ENCODE data around the gene HOPX.
"Not testable (repeated sequence)": the region's sequence is repeated elsewhere in the genome, so short reads cannot be mapped to it uniquely, and the experiment has no call there.

Gene HOPX

DNA sequence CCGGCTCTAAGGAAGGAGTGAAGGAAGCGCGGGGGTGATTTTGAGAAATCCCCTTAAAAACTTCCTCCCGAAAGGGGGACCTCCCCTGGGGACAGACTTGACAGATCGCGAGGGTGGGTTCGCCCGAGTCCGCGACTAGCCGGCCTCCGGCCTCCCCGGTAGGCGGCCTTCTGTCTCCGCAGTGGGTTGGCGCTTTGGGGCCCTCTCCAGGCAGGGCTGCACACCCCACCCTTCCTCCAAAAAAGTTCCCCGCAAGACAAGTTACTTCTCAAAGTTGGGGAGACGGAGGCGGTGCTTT is 24.8 kb downstream of the HOPX start:
- peak in 9 of 10 donors; percentile 15 to 88 (median 40) for DNase-seq
- intact Hi-C loops (cut with DNase I), result loop anchor here (10.0 kb wide), 1 partner anchor 149 kb away; no protein-coding TSS in a partner anchor

DNA sequence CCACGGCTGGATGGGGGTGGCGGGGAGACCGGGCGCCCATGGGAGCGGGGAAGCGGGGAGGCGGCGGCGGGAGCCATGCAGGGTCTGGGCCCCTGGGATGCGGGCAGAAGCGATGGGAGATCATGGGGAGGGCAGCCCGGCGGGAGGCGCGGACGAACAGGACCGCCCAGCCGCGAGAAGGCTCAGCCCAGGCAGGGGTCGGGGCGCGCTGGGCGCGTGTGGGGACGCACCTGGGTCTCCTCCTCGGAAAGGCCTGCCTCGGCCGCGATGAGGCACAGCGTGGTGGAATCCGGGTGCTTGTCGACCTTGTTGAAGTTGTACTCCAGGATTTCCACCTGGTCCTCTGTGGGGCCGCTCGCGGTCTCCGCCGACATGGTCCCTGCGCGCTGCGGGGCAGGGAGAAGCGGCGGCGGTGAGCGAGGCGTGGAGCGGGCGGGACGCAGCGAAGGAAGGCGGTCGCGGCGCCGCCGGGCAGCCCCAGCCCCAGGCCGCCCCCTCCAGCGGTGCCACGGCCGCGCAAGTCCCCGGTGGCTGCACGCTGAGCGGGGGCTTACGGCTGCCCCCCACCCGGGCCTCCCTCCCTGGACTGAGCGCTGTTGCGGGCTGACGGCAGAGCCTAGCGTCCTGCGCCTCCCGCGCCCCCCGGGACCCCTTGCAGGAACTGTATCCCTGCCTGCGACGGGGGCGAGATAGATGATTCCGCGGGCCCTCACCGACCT is 25.3 kb downstream of the HOPX start:
- peak in 8 of 10 donors; percentile 17 to 89 (median 34) for DNase-seq

DNA sequence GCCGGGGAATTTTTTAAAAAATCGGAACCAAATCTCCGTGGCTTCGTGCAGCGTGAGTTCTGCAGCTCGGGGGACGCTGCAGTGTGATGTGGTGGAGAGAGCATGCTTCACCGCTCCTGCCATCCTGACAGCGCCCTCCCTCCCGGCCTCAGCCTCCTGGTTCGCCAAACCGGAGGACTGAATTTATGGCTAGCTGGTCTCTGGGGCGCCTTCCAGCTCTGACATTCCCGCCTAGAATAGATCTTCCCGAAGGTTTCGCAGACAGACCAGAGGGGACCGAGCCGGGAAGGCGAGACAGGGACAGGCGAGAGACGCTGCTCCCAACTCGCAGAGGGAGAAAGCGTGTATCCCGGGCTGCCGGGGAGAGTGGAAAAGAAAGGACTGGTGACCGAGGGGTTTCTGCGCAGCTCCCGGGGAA is 25.9 kb downstream of the HOPX start:
- DNase-seq, result peak in 9 of 10 donors; percentile 28 to 94 (median 60)
- intact Hi-C loops (cut with DNase I), result loop anchor here (10.0 kb wide), 1 partner anchor 150 kb away; no protein-coding TSS in a partner anchor

More for the DNA sequence above, 25.3 kb downstream of the HOPX start:
- intact Hi-C loops (cut with DNase I), result loop anchor here (10.0 kb wide), 1 partner anchor 149 kb away; no protein-coding TSS in a partner anchor

DNA sequence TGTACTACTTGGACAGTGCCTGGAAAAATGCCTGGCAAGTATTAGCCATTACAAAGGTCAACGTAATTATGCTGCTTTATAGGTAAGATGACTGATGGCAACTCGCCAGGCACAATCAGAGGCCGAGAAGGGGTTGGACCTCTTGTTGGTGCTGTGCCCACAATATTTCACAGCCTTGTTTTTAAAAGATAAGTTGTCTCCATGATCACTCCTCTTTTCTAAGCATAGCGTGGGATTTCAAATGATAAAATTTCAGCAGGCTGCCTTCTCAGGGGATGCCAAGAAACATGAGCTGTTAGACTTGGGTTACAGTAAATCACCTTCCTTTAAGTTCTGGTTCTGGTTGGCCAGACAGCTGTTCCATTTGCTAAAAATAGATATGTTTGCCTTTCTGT is 26.9 kb downstream of the HOPX start:
- intact Hi-C loops (cut with DNase I), result loop anchor here (10.0 kb wide), 1 partner anchor 151 kb away; no protein-coding TSS in a partner anchor
- DNase-seq, result no peak

DNA sequence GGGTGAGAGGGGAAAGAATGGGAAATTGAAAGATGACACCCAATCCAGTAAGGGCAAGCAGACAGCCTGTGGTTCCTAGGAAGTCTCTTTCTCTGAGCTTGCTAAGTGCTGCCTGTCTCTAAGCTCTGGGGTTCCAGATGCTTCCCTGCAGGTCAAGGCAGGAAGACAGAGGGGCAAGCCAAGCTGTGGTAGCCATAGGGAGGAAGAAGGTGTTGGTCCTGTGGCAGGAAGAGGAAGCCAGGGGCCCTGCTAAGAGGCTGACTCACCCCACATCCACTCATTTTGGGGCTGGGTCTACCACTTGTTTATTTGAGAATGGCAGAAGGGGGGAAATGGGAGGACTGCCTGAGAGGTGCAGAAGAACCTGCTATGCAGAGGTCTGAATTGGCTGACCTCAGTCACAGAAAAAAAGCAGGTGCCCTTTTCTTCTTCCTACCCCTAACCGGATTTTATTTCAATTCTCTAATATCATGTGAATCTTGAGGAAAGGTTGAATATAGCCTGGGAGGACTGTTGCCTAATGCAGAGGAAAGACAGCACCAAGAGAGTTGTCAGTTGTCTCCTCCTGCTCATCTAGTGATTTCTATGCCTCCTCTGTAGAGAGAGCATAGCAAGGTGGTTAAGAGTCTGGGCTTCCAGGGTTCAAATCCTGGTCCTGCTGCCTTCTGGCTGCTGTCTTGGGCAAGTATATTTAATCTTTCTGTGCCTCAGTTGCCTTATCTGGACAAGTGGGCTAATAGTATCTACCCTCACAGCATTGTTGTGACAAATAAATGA is 27.4 kb downstream of the HOPX start:
- intact Hi-C loops (cut with DNase I), result loop anchor here (10.0 kb wide), 1 partner anchor 151 kb away; no protein-coding TSS in a partner anchor
- no peak for DNase-seq

DNA sequence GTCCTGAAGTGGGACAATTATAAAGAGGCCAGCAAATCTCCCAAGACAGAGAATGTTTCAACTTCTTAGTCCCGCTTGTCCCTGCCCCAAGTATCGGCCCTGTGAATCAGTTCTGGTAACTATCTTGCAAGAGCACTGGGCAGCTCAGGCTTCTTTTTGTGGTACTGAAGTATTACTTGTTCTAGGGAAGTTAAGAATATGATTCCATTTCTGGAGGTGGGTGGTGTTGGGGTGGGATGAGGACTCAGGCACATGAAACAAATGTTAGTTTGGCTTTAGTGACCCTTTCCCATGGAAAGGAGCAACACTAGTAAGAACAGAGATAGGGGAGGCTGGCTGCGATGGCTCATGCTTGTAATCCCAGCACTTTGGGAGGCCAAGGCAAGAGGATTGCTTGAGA is 28.9 kb downstream of the HOPX start:
- no peak for DNase-seq
- intact Hi-C loops (cut with DNase I), result loop anchor here (10.0 kb wide), 1 partner anchor 153 kb away; no protein-coding TSS in a partner anchor

DNA sequence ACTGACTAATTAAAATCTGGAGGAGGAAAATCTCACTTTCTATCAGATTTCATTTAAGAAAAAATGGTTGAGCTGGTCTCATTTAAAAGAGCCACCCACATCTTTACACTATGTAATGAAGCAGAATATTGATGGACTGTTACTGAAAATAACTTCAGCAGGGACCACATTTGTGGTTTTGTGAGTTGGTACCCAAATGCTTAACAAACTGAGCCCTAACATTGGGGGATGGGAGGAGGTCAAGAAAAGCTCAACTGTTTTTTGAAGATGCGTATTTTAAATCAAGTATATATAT is 30.1 kb downstream of the HOPX start:
- intact Hi-C loops (cut with DNase I), result loop anchor here (10.0 kb wide), 1 partner anchor 154 kb away; no protein-coding TSS in a partner anchor
- no peak for DNase-seq

DNA sequence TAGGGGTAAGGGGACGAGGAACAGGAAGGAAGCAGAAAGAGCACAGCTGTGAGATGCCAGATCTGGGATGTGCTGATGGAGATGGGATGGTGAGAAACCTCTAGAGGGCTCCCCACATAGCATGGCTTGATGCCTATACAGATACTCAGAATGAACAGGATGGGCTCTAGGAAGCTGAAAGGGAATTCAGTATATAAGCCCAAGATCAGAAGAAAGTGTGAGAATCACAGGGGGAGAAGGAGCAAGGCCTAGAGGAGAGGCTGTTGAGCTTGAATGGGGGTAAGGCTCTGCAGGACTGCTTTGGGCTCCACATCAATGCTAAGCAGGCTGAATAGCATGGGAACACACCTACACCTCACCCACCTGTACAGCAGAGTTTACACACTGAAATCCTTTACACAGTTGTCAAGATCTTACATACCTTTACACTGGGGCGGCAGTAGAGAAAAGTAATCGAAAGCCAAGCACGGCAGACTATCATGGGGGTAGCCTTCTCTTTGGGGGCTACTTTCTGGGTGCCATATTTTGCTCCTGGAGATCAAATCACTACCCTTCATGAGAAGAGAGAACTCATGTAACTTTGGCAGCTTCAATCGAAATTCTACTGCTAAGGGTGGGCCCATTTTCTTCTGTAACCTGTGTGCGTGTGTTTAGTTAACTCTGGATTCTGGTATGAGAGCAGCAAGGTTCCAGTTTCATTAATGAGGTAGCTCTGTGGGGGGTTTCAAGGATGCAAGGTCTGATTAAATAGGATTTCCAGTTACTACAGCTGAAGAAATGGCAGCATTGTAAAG is 30.6 kb downstream of the HOPX start:
- DNase-seq, result no peak
- intact Hi-C loops (cut with DNase I), result loop anchor here (10.0 kb wide), 1 partner anchor 154 kb away; no protein-coding TSS in a partner anchor

DNA sequence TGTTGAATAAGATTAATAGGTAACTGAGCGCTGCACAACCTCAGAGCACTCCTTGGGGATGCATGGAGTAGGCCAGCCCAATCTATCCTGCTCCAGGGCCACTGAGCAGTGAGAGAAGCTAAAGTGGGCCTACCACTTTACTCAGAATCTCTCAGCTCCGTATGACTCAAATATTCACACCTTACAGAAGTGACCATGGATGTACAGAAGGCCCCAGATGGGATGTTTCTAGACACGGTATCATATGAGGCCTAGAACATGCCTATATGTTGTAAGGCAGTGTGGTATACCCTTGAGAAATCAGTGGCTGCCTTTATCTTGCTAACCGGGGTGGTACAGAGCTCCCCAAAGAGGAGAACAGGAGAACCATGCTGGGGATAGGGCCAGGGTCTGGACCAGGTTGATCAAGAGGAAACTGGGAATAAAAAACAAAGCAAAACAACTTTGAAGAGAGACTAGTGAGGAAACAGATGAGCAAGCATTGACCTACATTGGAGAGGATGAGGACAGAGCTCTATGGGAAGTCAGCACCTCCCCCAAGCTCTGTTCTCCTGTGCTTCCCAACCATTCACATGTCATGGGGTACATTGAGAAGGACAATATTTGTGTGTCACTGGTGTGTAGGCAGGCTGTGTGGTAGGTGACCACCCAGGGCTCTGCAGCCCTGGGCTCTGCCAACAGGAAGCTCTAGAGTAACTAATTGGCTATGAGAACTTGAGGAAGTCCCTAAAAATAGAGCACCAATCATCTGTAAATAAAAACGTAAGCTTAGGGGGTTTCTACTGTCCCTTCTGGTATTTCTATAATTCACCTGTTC is 31.4 kb downstream of the HOPX start:
- DNase-seq, result no peak
- intact Hi-C loops (cut with DNase I), result loop anchor here (10.0 kb wide), 1 partner anchor 155 kb away; no protein-coding TSS in a partner anchor

DNA sequence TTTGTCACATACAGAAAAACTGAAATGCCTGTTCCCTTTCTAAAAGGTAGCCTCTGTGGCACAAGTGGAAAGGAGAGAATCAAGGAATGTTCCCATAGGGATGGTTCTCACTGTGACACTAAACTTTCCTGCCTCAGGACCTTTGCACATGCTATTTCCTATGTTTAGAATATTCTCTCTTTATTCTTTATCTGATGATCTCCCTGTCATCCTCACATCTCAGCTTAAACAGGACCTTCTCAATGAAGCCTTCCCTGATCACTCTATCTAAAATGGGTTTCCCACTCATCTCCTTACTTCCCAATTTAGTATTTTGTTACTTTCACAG is 32.3 kb downstream of the HOPX start:
- intact Hi-C loops (cut with DNase I), result no loop called here
- DNase-seq, result no peak

DNA sequence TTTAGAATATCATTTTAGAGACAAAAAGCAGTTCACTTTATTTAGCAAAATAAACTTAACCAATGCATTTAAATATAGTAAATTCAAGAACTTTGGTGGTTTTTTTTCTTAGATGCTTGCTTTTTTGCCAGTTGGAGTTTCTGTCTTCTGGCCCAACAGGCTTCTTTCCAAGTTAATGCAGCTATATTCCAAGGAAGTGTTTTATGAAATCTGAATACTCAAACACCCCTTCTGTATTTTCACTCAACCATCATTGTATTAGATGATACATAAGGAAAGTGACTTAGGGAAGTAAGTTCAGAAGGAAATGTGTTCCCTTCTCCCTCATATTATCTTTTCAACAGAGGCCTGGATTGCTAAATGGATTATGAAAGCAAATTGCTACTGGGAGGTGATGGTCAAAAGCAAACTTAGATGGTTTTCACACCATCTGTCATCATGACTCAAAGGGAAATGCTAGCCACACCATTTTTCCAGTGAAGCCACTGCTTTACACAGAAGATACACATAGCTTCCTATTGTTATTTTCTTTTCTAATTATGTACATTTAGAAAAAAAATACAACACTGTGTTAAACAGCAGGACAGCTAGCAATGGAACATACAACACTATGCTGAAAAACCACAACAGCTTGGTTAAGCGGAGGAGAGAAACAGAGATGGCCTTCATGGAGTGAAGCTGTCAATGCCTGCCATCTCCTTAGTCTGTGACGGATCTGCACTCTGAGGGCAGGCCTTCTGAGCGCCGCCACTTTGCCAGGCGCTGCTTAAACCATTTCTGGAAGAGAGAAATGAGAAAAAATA is 32.9 kb downstream of the HOPX start:
- intact Hi-C loops (cut with DNase I), result no loop called here
- DNase-seq, result no peak

DNA sequence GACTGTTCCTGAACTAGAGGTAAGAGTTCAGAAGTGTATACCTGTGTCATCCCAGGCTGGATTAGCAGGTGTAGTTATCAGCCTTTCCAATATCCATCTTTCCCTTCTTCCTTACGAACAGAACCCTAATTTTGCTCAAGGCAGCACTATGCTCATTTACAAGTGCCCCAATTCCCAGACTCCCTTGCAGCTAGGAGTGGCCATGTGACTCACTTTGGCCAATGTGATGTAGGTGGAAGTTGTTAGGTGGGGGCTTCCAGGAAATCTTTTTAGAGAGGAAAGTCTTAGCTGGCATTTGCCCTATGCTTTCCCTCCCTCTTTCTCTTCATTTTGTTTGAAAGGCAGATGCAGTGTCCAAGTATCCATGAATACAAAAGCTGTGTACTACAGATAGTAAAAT is 34.8 kb downstream of the HOPX start:
- intact Hi-C loops (cut with DNase I), result no loop called here

DNA sequence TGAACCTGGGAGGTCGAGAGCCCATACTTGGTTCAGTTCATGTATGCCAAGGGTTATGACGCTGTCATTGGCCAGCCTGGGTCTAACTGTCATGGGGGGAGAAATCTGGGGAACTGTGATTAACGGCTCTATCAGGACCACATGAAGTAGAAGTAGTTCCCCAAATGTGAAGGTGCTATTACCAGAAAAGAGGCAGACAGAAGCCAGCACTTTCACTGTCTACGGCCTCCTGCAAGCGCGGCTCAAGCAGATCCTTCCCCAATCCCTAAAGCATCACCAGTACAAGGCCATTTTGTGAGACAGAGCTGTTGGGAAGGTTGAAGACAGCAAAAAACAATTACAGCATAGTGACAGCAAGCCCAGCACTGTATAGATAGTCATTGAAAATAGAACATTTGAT is 37.5 kb downstream of the HOPX start:
- intact Hi-C loops (cut with DNase I), result no loop called here
- DNase-seq, result no peak

More for the DNA sequence above, 34.8 kb downstream of the HOPX start:
- no peak for DNase-seq

DNA sequence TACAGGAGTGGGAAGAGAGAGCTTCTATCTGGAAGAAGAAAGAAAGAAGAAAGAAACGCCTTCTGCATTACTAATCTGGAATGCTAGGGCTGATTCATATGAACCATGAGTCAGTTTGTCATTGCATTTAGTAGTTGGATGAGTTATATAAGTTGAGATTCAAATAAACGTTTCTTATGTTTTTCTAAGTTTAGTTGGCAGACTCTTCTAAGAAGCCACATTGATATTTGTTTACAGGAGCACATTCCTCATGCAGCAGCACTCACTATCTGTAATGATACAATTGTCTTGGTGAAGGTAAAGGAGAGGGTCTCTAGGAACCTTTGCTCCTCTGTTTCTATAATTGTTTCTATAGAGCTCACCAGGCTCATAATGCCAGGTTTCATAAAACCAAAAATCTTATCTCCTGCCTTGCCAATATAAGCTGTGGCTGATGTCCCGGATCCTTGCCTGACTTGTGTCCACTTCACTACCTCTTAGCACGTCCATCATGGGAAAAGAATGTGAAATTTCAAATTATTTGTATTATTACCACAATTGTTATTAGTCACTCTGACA is 39.5 kb downstream of the HOPX start:
- no peak for DNase-seq
- intact Hi-C loops (cut with DNase I), result no loop called here

DNA sequence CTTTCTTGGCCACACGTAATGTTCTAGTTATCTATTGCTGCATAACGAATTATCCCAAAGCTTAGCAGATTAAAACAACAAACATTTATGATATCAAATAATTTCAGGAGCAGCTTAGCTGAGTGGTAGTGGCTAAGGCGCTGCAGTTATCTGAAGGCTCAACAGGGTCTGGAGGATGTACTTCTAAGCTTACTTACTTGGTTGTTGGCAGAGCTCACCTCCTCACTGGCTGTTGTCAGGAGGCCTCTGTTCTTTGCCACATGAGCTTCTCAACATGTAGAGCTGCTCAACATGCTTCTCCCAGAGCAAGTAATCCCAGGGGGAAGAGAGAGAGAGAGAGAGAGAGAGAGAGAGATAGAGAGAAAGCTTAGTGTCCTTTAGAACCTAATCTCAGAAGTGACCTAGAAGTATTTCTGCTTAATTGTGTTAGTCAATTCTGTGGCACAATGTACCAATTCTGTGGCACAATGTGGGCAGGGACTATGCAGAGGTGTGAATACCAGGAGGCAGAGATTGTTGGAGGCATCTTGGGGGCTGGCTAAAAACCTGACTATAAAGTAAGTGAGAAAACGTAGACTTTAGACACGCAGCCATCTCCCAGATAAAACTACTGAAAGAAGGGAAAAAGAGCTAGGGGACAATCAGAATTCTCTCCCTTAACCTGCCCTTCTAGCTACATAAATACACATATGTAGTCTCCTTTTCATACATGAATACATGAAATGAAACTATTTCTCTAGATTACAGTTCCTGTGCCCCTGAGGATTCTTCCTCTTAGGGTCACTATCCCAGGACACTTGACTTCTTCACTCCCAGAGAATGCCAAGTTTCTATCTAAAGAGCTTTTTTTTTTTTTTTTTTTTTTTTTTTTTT is 40.2 kb downstream of the HOPX start:
- no peak for DNase-seq
- intact Hi-C loops (cut with DNase I), result no loop called here

DNA sequence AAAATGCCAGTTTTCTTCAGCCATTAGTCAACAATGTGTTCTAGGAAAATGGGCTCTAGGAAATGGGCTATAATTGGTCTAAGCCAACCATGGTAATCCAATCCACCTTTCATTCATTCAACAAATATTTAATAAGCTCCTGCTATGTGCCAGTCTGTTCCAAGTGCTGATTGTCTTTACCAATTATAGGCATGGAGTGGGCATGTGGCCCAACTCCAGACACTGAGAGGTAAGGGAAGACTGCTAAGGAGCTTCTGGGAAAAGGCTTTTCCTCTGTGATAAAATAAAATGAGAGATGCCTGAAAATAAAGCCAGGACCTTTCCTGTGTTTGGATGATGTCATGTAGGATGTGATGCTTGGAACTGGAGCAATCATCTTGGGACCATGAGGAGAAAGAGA is 43.3 kb downstream of the HOPX start:
- intact Hi-C loops (cut with DNase I), result no loop called here
- DNase-seq, result no peak

DNA sequence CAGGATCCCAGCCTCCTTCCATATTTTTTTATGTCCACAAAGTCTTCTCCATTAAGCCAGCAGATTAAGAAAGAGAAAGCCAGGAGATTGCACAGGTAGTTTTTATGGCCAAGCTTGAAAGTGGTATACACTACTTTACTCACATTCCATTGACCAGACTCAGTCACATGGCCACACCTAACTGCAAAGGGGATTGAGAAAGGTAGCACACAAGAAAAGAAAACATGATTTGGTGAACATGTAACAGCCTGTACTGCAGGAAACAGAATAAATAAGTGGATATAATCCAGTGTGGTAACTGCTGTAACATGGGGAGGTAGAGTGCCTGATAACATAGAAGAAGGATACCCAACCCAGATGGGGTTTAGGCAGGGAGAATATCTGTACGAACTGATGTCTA is 43.9 kb downstream of the HOPX start:
- DNase-seq, result no peak
- intact Hi-C loops (cut with DNase I), result no loop called here

DNA sequence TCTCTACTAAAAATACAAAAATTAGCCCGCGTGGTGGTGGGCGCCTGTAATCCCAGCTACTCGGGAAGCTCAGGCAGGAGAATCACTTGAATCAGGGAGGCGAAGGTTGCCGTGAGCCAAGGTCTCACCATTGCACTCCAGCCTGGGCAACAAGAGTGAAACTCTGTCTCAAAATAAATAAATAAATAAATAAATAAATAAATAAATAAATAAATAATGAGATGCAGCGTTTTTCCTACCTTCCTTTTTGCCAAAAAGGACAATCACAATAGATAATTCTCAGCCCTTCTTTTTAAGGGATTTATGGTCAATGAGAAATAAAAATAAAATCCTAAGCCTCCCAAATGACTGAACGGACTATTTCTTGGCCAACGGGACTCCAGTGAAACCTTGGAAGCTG is 46.1 kb downstream of the HOPX start:
- DNase-seq; intact Hi-C loops (cut with DNase I): not testable (repeated sequence)
